GM10266 (cell line): ENCODE measurements around the gene SLC19A2.

Experiments used
- DNase-seq: peaks from one replicate; pipeline ENCODE4 v3.0.0; 2012; ENCODE audit errors: extremely low spot score
- TF ChIP-seq, protein P1 (sequence below): IDR thresholded peaks from 2 replicates; pipeline ENCODE4 v1.5.1; 2012; ENCODE audit warnings: mild to moderate bottlenecking, low read depth; ENCODE audit not compliant: control insufficient read depth, insufficient read depth; ENCODE audit errors: missing control alignments

Gene SLC19A2

DNA sequence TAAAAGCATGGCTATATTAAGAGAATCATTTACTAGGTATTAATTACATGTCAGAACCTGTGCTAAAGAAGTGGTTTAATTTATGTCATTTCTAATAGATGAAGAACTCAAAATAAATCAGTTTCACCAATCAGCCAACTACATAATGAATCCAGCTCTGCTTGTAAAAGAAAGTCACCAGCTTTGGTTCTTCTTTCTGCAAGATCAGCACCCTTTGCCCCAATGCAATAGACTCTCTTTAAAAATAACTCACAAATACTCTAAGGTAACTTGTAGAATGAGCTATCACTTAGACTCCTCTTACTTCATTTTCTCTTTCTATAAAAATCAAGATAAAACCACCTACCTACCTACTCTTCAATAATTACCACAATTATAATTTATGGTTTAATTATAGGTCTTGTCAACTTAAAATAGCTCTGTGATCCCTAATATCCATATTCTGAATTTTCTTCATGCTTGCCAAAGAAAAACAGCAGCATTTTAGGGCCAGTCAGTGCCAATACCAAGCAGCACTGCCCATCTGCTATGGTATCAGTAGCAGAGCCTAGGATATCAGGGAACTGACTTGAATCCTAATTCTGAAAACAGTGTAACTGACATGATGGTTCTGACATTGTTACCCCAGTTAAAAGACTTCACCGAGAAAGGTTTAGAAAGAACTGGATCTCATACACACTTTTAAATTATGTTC is 11.3 kb downstream of the SLC19A2 start:
- no peak for DNase-seq
- TF ChIP-seq, protein P1, sequence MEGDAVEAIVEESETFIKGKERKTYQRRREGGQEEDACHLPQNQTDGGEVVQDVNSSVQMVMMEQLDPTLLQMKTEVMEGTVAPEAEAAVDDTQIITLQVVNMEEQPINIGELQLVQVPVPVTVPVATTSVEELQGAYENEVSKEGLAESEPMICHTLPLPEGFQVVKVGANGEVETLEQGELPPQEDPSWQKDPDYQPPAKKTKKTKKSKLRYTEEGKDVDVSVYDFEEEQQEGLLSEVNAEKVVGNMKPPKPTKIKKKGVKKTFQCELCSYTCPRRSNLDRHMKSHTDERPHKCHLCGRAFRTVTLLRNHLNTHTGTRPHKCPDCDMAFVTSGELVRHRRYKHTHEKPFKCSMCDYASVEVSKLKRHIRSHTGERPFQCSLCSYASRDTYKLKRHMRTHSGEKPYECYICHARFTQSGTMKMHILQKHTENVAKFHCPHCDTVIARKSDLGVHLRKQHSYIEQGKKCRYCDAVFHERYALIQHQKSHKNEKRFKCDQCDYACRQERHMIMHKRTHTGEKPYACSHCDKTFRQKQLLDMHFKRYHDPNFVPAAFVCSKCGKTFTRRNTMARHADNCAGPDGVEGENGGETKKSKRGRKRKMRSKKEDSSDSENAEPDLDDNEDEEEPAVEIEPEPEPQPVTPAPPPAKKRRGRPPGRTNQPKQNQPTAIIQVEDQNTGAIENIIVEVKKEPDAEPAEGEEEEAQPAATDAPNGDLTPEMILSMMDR = no peak

DNA sequence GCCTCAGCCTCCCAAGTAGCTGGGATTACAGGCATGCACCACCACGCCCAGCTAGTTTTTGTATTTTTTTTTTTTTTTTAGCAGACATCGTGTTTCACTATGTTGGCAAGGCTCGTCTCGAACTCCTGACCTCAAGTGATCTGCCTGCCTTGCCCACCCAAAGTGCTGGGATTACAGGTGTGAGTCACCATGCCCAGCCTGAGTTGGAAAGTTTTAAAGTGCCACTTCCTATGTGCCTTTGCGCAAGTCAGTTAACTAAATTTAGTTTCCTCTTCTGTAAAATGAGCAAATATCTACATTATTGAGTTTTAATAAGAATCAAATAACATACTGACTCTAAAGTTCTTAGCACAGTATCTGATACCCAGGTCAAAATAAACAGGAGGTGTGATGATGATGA is 12.4 kb downstream of the SLC19A2 start:
- no peak for DNase-seq
- TF ChIP-seq, protein P1 = no peak

DNA sequence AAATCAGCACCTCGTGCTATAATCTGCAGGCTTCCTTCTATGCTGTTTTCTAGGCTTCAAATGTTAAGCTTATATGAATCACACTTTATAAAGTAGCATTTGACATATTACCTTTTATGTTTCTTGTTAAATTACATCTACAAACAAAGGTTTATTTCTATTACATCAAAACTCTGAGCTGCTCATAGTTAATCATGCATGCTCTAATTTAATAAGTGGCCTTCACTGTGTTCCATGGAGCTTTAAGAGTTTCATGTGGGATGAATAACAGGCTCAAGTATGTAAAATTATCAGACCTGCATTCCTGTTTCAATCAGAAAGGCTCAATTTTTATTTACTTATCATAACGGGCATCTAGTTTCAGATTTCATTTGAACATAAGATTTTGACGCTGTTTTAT is 13.0 kb downstream of the SLC19A2 start:
- no peak for DNase-seq
- TF ChIP-seq, protein P1 = no peak

DNA sequence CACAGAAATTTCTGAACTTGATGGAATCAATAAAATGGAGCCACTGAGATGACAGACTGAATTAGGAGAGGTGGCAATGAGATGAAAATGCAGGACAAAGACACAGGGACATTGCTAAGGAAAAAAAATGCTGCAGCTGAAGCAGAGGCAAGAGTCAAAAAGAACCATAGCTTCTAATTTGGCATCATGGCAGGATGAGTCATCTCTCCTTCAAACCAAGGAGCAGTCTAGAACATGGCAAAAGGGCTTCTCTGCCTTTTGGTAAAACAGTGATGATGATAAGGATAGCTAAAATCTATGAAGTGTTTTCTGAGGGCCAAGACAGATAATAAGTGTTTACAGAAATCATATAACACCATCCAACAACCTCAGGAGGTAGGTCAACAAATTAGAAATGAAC is 16.8 kb downstream of the SLC19A2 start:
- TF ChIP-seq, protein P1 = no peak
- no peak for DNase-seq

DNA sequence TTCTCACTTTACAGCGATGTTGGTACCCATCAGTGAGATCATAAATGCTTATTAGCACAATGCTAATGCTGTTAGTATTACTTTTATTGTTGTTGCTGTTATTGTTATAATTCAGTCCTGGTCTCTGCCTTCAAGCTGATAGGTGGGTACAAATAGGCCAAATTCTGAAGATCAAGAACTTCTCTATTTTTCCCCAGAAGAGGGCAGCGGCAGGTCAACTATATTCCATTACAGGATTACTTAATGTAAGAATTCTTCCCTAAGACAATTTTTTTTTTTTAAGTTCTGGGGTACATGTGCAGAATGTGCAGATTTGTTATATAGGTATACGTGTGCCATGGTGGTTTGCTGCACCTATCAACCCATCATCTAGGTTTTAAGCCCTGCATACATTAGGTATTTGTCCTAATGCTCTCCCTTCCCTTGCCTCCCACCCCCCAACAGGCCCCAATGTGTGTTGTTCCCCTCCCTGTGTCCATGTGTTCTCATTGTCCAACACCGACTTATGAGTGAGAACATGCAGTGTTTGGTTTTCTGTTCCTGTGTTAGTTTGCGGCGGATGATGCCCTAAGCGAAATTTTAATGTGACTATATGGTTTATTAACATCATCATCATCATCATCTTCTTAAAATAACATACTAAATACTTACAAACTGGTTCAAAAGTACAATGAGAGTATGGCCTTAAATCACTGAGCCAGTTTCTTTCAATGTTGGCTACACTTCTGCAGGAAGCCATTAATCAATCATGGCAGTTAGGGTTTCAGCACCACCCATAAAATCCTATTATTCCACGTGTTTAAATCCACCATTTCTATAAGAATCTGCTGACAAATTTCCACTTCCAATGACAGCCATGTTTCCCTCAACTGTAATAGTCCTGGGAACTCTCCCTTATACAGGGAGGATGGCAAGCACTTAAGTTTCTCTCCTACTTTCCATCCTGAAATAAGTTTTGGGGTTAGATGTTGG is 19.2 kb downstream of the SLC19A2 start:
- DNase-seq = no peak

DNA sequence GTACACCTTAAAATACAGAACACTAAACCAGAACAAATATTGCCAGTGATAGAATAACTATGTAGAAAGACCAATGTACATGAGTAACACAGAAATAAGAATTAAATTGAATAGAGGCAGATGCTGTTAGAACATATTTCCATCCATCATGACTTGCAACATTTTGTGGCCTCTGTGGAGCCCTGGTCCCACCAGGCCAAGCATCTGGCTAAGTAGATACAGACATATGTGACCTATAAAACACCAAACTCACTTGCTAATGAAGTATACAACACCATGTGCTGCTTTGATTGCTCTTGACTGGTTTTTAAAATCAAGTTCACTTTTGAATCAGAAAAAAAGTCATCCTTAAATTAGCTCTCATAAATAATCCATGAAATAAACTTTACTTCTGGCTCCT is 20.5 kb downstream of the SLC19A2 start:
- TF ChIP-seq, protein P1 = no peak
- DNase-seq = no peak

More for the DNA sequence above, 19.2 kb downstream of the SLC19A2 start:
- TF ChIP-seq, protein P1 = peak; percentile 40
